ENCODE data around the gene PLA2G3. TPM values are rescaled to one million over a fixed set of nuclear protein-coding genes. Genes with fewer than 3 reads are reported as not detected.

The PLA2G3 gene
- polyA plus RNA-seq, 1 donor from 2014 or later = not detected

- H3K27ac Mint-ChIP-seq = peak overlapping the region; percentile 69 to 98 (median 84)
- H3K27me3 Mint-ChIP-seq = peaks cover 2% of the 10 kb centered on the region
- peak overlapping the region; percentile 81 to 100 (median 98) for H3K4me3 Mint-ChIP-seq
- H3K4me1 Mint-ChIP-seq = peaks cover 24 to 30% (median 27%) of the 10 kb centered on the region in 3 donors
- peaks cover 4% of the 10 kb centered on the region for H3K36me3 Mint-ChIP-seq
- H3K9me3 Mint-ChIP-seq = no peaks in the 10 kb centered on the region
Measured at GRCh38 chr22:31160328-31160978, 20.1 kb upstream of the PLA2G3 start.

GRCh38 chr22:31155422-31155821 is 15.1 kb upstream of the PLA2G3 start:
- Mint-ChIP-seq H3K36me3 (no peaks in the 10 kb centered on the region), H3K4me1 (peaks cover 4 to 6% (median 5%) of the 10 kb centered on the region in 3 donors), H3K9me3 (no peaks in the 10 kb centered on the region), H3K27ac (no peak overlapping the region), H3K27me3 (peaks cover 5% of the 10 kb centered on the region), H3K4me3 (no peak overlapping the region)

GRCh38 chr22:31154975-31155374 is 14.7 kb upstream of the PLA2G3 start:
- Mint-ChIP-seq H3K36me3 (no peaks in the 10 kb centered on the region), H3K27ac (no peak overlapping the region), H3K9me3 (no peaks in the 10 kb centered on the region), H3K4me1 (peaks cover 2 to 4% (median 3%) of the 10 kb centered on the region in 3 donors), H3K4me3 (no peak overlapping the region), H3K27me3 (peaks cover 5% of the 10 kb centered on the region)

- H3K27ac Mint-ChIP-seq = no peak overlapping the region
- no peaks in the 10 kb centered on the region for H3K9me3 Mint-ChIP-seq
- H3K27me3 Mint-ChIP-seq = peaks cover 5% of the 10 kb centered on the region
- peaks cover 0 to 5% (median 0%) of the 10 kb centered on the region in 3 donors for H3K4me1 Mint-ChIP-seq
- H3K4me3 Mint-ChIP-seq = no peak overlapping the region
- H3K36me3 Mint-ChIP-seq = no peaks in the 10 kb centered on the region
Measured at GRCh38 chr22:31153357-31153756, 13.0 kb upstream of the PLA2G3 start.

- Mint-ChIP-seq H3K9me3 (peaks cover 0 to 6% (median 3%) of the 10 kb centered on the region in 3 donors), H3K36me3 (no peaks in the 10 kb centered on the region), H3K27ac (no peak overlapping the region), H3K4me3 (no peak overlapping the region), H3K4me1 (peaks cover 0 to 5% (median 0%) of the 10 kb centered on the region in 3 donors), H3K27me3 (peaks cover 5% of the 10 kb centered on the region)
Measured at GRCh38 chr22:31151872-31152271, 11.6 kb upstream of the PLA2G3 start.

GRCh38 chr22:31150615-31151014 is 10.3 kb upstream of the PLA2G3 start:
- Mint-ChIP-seq H3K27me3 (peaks cover 4% of the 10 kb centered on the region), H3K27ac (peak overlapping the region in 1 of 3 donors; percentile 43), H3K4me1 (peaks cover 0 to 5% (median 0%) of the 10 kb centered on the region in 3 donors), H3K9me3 (peaks cover 0 to 6% (median 6%) of the 10 kb centered on the region in 3 donors), H3K4me3 (no peak overlapping the region), H3K36me3 (no peaks in the 10 kb centered on the region)

GRCh38 chr22:31148953-31149627 is 8.8 kb upstream of the PLA2G3 start:
- H3K9me3 Mint-ChIP-seq = peaks cover 2 to 15% (median 8%) of the 10 kb centered on the region in 3 donors
- no peak overlapping the region for H3K27ac Mint-ChIP-seq
- no peak overlapping the region for H3K4me3 Mint-ChIP-seq
- peaks cover 0 to 5% (median 0%) of the 10 kb centered on the region in 3 donors for H3K4me1 Mint-ChIP-seq
- peaks cover 2% of the 10 kb centered on the region for H3K27me3 Mint-ChIP-seq
- H3K36me3 Mint-ChIP-seq = no peaks in the 10 kb centered on the region

- Mint-ChIP-seq H3K27me3 (no peaks in the 10 kb centered on the region), H3K9me3 (peaks cover 2 to 15% (median 8%) of the 10 kb centered on the region in 3 donors), H3K4me3 (no peak overlapping the region), H3K27ac (no peak overlapping the region), H3K36me3 (no peaks in the 10 kb centered on the region), H3K4me1 (peaks cover 0 to 5% (median 0%) of the 10 kb centered on the region in 3 donors)
Measured at GRCh38 chr22:31148488-31148887, 8.2 kb upstream of the PLA2G3 start.

- Mint-ChIP-seq H3K27me3 (no peaks in the 10 kb centered on the region), H3K4me3 (no peak overlapping the region), H3K4me1 (peaks cover 0 to 5% (median 0%) of the 10 kb centered on the region in 3 donors), H3K9me3 (peaks cover 2 to 15% (median 8%) of the 10 kb centered on the region in 3 donors), H3K36me3 (no peaks in the 10 kb centered on the region), H3K27ac (peak overlapping the region in 1 of 3 donors; percentile 46)
Measured at GRCh38 chr22:31144223-31144622, 3.9 kb upstream of the PLA2G3 start.

GRCh38 chr22:31143537-31143936 is 3.2 kb upstream of the PLA2G3 start:
- H3K9me3 Mint-ChIP-seq = peaks cover 2 to 15% (median 8%) of the 10 kb centered on the region in 3 donors
- no peaks in the 10 kb centered on the region for H3K36me3 Mint-ChIP-seq
- peaks cover under 1% of the 10 kb centered on the region for H3K27me3 Mint-ChIP-seq
- no peak overlapping the region for H3K27ac Mint-ChIP-seq
- H3K4me1 Mint-ChIP-seq = no peaks in the 10 kb centered on the region
- no peak overlapping the region for H3K4me3 Mint-ChIP-seq

- Mint-ChIP-seq H3K4me1 (peaks cover 0 to 2% (median 0%) of the 10 kb centered on the region in 3 donors), H3K36me3 (no peaks in the 10 kb centered on the region), H3K4me3 (no peak overlapping the region), H3K27me3 (peaks cover 2% of the 10 kb centered on the region), H3K27ac (no peak overlapping the region), H3K9me3 (peaks cover 2 to 15% (median 8%) of the 10 kb centered on the region in 3 donors)
Measured at GRCh38 chr22:31143038-31143437, 2.7 kb upstream of the PLA2G3 start.

- peaks cover 0 to 2% (median 0%) of the 10 kb centered on the region in 3 donors for H3K4me1 Mint-ChIP-seq
- H3K9me3 Mint-ChIP-seq = peaks cover 2 to 13% (median 7%) of the 10 kb centered on the region in 3 donors
- H3K27ac Mint-ChIP-seq = no peak overlapping the region
- no peak overlapping the region for H3K4me3 Mint-ChIP-seq
- peaks cover 2% of the 10 kb centered on the region for H3K27me3 Mint-ChIP-seq
- no peaks in the 10 kb centered on the region for H3K36me3 Mint-ChIP-seq
Measured at GRCh38 chr22:31142285-31142684, 2.0 kb upstream of the PLA2G3 start.

- Mint-ChIP-seq H3K27me3 (peaks cover 2% of the 10 kb centered on the region), H3K4me1 (peaks cover 0 to 2% (median 0%) of the 10 kb centered on the region in 3 donors), H3K27ac (no peak overlapping the region), H3K36me3 (no peaks in the 10 kb centered on the region), H3K9me3 (peaks cover 2 to 9% (median 5%) of the 10 kb centered on the region in 3 donors), H3K4me3 (no peak overlapping the region)
Measured at GRCh38 chr22:31141551-31141950, 1.2 kb upstream of the PLA2G3 start.

- H3K36me3 Mint-ChIP-seq = no peaks in the 10 kb centered on the region
- no peak overlapping the region for H3K4me3 Mint-ChIP-seq
- H3K4me1 Mint-ChIP-seq = peaks cover 0 to 2% (median 0%) of the 10 kb centered on the region in 3 donors
- H3K27ac Mint-ChIP-seq = no peak overlapping the region
- H3K9me3 Mint-ChIP-seq = peaks cover 2 to 9% (median 3%) of the 10 kb centered on the region in 3 donors
- H3K27me3 Mint-ChIP-seq = peaks cover 2% of the 10 kb centered on the region
Measured at GRCh38 chr22:31140746-31141145, 438 bp upstream of the PLA2G3 start.

GRCh38 chr22:31139066-31139465 is 1.2 kb downstream of the PLA2G3 start:
- Mint-ChIP-seq H3K27ac (no peak overlapping the region), H3K27me3 (peaks cover 2% of the 10 kb centered on the region), H3K4me3 (no peak overlapping the region), H3K4me1 (peaks cover 0 to 2% (median 0%) of the 10 kb centered on the region in 3 donors), H3K9me3 (no peaks in the 10 kb centered on the region), H3K36me3 (no peaks in the 10 kb centered on the region)

Measured in IgD-negative memory B cell (primary cell).